Stimulated activated CD4-positive, alpha-beta T cell treated with anti-CD3 and anti-CD28 coated beads, Interleukin-1b, Interleukin-23, amount 100 ng/mL, for 4 hours (primary cell): Measurements from ENCODE around the gene EMP2.
"Not testable (repeated sequence)": the region's sequence is repeated elsewhere in the genome, so short reads cannot be mapped to it uniquely, and the experiment has no call there.

ENCODE experiments used
- DNase-seq, 2 donors: peaks; one replicate each; pipeline ENCODE4 v3.0.0-alpha.2; 2020; ENCODE audit warnings: low read depth in 2 of 2

Gene EMP2

DNA sequence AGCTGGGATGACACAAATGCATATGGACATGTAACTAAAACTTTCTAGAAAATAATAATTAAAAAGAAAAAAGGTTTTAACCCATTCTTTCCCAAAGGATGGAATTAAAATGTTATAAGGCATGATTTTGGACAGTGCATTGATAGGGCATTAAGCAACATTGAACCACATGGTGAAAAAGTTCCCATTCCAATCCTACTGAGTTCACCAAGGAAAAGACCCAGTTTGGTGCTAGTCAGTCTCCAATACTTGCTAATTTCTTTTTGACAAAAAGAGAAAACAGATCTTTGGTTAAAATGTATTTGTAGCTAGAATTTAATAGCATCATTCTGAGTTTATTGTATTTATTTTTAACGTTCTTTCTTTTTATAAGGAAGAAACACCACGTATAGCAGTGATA is 28.1 kb downstream of the EMP2 start:
- no peak for DNase-seq

DNA sequence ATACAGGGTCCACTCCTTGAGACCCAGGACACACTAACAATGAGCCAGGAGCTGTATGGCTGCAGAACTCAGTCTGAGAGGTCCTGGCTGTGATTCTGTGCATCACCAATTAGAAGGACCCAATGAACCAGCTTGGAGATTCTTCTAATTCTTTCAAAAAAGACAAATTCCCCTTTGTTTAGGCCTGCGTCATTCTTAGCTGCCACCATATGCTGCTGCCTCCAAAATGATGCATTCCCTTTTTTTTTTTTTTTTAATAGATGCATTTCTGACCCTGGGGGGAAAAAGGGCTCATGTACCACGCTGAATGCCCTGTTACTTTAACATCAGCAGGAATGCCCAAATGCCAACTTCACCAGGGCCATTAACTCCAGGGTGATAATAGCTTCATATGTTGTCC is 28.5 kb downstream of the EMP2 start:
- DNase-seq: no peak

DNA sequence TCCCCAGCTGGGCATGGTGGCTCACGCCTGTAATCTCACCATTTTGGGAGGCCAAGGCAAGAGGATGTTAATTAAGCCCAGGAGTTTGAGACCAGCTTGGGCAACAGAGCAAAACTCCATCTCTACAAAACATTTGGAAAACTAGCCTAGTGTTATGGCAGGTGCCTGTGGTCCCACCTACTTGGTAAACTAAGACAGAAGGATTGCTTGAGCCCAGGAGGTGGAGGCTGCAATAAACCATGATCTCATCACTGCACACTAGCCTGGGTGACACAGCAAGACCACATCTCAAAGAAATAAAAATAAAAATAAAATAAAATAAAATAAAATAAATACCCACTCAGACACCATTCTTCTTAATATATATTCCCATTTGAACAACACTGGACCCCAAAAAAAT is 32.0 kb downstream of the EMP2 start:
- no peak for DNase-seq

DNA sequence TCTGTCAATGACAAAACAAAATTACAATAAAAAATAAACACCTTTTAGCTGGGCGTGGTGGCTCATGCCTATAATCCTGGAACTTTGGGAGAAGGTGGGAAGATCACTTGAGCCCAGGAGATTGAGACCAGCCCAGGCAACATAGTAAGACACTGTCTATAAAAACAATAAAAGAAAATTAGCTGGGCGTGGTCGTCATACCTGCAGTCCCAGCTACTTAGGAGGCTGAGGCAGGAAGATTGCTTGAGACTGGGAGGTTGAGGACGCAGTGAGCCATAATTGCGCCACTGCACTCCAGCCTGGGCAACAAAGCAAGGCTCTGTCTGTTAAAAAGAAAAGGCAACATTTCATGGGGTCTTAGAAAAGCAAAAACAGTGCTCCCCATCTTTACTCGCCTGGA is 32.7 kb downstream of the EMP2 start:
- DNase-seq: no peak

- DNase-seq: no peak
These were observed 37.0 kb downstream of the EMP2 start for GRCh38 chr16:10543231-10543977.

DNA sequence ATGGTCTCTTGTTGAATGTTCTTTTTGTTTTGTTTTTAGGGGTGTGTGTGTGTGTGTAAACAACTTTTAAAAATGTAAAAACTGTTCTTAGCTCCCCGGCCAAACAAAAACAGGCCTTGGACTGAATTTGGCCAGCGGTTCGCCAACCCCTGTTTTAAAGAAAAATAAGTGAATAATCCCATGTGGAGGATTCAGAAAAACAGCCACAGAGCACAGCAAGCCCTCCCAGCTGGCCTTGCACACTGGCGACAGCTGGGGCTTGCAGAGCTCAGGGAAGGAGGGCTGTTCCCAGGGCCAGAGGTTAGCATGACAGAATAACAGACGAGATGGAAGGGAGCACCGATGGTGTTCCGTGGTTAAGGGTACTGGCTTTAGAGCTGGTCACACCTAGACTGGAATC is 39.0 kb downstream of the EMP2 start:
- no peak for DNase-seq

GRCh38 chr16:10539793-10540192 is 40.6 kb downstream of the EMP2 start:
- DNase-seq: no peak

GRCh38 chr16:10539236-10539635 is 41.2 kb downstream of the EMP2 start:
- DNase-seq: no peak

DNA sequence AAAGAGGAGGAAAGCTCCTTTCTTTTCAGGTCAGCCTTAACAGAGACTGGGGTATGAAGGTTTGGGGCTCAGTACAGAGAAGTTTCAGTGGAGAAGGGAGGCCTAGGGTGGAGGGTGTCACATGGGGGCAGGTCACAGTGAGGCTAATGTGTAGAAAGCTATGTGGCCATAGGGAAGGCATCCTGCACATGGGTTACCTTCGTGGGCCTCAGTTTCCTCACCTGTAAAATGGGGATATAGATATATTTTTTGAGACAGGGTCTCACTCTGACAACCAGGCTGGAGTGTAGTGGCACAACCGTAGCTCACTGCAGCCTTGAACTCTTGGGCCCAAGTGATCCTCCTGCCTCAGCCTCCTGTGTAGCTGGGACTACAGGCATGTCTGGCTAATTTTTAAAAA is 41.8 kb downstream of the EMP2 start:
- no peak for DNase-seq

DNA sequence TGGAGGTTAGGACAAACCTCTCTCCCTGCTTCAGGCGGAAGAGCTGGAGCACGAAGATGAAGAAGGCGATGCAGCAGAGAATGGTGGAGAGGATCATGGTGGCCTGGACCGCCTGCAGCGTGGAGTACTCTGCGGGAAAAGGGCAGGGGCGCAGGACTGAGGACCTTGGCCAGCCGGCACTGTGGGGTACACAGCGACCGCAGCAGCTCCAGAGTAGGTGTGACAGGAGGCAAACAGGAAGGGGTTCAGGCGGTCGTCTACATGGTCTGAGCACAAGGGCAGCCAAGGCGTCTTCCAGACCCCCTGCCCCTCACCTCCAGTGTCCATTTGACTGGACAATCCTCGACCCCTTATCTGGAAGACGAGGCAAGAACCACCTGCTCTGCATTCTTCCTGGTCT is 42.5 kb downstream of the EMP2 start:
- DNase-seq: no peak

- DNase-seq: no peak
These were observed 43.5 kb downstream of the EMP2 start for GRCh38 chr16:10536814-10537389.

- not testable (repeated sequence) for DNase-seq
These were observed 44.1 kb downstream of the EMP2 start for GRCh38 chr16:10536328-10536727.

GRCh38 chr16:10535461-10535860 is 44.9 kb downstream of the EMP2 start:
- DNase-seq: no peak

DNA sequence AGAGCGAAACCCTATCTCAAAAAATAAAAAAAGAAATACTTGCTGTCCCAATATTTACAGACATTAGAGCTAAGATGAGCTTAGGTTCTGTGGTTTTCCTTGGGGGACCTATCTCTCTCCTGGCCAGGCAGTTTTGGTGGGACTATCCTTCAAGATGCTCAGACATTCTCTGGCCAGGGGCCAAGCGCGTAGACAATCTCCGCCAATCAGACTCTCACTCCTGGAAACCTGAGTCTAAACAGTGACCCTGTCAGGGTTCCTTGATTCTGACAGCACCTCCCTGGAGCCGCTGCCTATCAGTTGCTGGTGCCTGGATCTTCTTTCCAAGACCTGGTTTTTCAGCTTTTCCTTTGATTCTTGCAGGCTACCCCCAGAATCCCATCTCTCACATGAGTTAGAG is 45.6 kb downstream of the EMP2 start:
- no peak for DNase-seq

DNA sequence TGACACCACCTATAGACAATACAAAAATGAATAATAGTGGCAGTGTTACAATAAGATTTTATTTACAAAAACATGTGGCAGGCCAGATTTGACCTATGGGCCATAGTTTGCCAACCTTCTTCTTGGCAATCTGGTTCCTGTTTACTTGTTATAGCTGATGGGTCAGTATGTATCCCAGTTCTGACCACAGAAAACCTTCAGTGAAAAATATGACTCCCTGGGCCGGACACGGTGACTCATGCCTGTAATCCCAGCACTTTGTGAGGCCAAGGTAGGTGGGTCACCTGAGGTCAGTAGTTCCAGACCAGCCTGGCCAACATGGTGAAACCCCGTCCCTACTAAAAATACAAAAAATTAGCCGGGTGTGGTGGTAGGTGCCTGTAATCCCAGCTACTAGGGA is 46.8 kb downstream of the EMP2 start:
- not testable (repeated sequence) for DNase-seq

- DNase-seq: no peak
These were observed 48.8 kb downstream of the EMP2 start for GRCh38 chr16:10531582-10531981.

DNA sequence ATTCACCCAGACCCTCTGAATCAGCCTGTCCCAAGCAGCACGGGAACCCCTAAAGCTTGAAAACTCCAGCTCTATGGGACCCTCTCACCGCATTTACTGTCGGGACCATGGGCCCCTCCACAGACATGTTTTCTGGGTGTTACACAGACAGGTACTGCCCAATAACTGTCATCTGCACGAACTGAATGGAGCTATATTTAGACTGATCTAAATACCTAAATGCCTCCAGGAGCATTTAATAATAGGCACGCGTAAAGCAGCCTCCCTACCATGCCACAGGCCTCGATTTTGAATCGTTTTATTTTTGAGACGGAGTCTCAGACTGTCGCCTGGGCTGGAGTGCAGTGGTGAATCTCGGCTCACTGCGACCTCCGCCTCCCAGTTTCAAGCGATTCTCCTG is 49.7 kb downstream of the EMP2 start:
- DNase-seq: no peak

DNA sequence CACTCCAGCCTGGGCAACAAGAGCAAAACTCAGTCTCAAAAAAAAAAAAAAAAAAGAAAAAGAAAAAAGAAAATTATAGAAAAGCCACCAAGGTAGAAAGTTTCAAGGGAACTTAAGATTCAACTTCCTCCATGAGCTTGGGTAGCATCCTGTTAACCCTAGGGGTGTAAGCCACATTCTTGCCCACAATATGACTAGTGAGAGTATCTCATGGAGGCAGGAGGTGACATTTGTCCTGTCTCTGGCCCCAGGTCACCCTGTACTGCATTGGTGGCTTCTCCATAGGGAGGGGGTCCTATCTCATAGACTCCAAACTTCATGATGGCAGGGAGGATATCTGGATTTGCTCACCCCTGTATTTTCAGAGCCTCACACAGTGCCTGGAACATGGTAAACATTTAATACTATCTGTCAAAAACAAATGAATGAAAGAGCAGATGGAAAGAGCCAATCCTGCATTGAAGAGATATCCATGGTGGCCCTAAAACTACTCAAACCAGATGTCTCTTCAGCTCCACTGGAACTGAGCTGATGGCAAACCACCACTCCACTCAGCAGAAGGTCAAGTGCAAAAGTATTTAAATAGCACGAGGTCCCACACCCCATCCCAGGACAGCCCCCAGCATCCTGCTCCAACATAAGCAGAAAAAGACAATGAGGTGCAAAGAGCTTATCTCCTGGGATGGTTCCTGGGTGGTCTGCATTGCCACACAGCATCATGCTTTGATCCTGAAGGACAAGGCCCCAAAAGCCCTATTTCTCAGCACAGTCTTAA is 50.3 kb downstream of the EMP2 start:
- DNase-seq: no peak

DNA sequence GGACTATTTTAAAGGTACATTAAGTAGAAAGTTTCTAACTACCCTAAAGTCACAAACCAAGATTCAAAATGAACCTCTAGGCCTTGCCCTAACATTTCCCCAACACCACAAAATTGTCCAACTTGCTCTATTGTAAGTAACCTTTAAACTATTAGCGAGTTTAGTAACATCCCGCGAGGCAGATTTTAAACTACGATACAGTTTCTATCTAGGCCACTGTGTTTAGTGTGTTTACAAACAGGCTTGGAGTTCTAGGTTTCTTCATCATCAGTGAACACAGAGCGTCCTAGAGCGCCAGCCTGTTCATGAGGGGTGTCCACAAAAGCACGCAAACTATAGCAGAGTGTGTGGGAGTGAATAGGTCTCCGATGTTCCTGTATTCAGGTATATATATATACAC is 51.8 kb downstream of the EMP2 start:
- no peak for DNase-seq

- DNase-seq: no peak
These were observed 53.4 kb downstream of the EMP2 start for GRCh38 chr16:10526962-10527361.

- DNase-seq: no peak
These were observed 55.1 kb downstream of the EMP2 start for GRCh38 chr16:10525214-10525825.

GRCh38 chr16:10522966-10523365 is 57.4 kb downstream of the EMP2 start:
- DNase-seq: no peak
